Mesenteric fat pad (tissue), 1 donor: ENCODE results near the gene FAM171A1. TPM values are rescaled to one million over a fixed set of nuclear protein-coding genes. Genes with fewer than 3 reads are reported as not detected.
"Not testable (repeated sequence)": the region's sequence is repeated elsewhere in the genome, so short reads cannot be mapped to it uniquely, and the experiment has no call there.

Experiments
- DNase-seq: peaks from one replicate; pipeline ENCODE4 v3.0.0-alpha.2; 2020; ENCODE audit warnings: low spot score
- total RNA-seq: library from RNA; stranded (reverse); fragmentation: NEBNext Ultra II Directional; extraction: Animal tissue kit (Norgen Biotek cat#: 25700); gene quantifications from one replicate; pipeline ENCODE4 v1.2.1, GENCODE V29; 2021
- donor health status: DM: yes; HTN: yes; CAD: no.

FAM171A1 gene
- total RNA-seq, 1 donor from 2014 or later, result 36.2 TPM

- DNase-seq, result no peak
Observed at GRCh38 chr10:15295537-15296325, 75.4 kb downstream of the FAM171A1 start.

- no peak for DNase-seq
Observed at GRCh38 chr10:15293862-15294842, 76.9 kb downstream of the FAM171A1 start.

GRCh38 chr10:15290671-15291070, 80.4 kb downstream of the FAM171A1 start:
- no peak for DNase-seq

GRCh38 chr10:15290150-15290549, 80.9 kb downstream of the FAM171A1 start:
- DNase-seq, result no peak

- no peak for DNase-seq
Observed at GRCh38 chr10:15280974-15281373, 90.1 kb downstream of the FAM171A1 start.

- no peak for DNase-seq
Observed at GRCh38 chr10:15280462-15280861, 90.6 kb downstream of the FAM171A1 start.

GRCh38 chr10:15279236-15279635, 91.9 kb downstream of the FAM171A1 start:
- DNase-seq, result no peak

- no peak for DNase-seq
Observed at GRCh38 chr10:15278786-15279185, 92.3 kb downstream of the FAM171A1 start.

GRCh38 chr10:15276039-15276438, 95.0 kb downstream of the FAM171A1 start:
- DNase-seq, result not testable (repeated sequence)

- DNase-seq, result not testable (repeated sequence)
Observed at GRCh38 chr10:15269838-15270237, 101.3 kb downstream of the FAM171A1 start.

GRCh38 chr10:15267496-15267895, 103.6 kb downstream of the FAM171A1 start:
- peak; percentile 69 for DNase-seq

GRCh38 chr10:15266117-15266516, 105.0 kb downstream of the FAM171A1 start:
- DNase-seq, result no peak

- no peak for DNase-seq
Observed at GRCh38 chr10:15265558-15265957, 105.5 kb downstream of the FAM171A1 start.

- DNase-seq, result no peak
Observed at GRCh38 chr10:15265056-15265455, 106.0 kb downstream of the FAM171A1 start.

GRCh38 chr10:15263657-15264323, 107.3 kb downstream of the FAM171A1 start:
- DNase-seq, result no peak

GRCh38 chr10:15262036-15262713, 108.9 kb downstream of the FAM171A1 start:
- no peak for DNase-seq

GRCh38 chr10:15259136-15259535, 112.0 kb downstream of the FAM171A1 start:
- DNase-seq, result no peak

GRCh38 chr10:15258255-15258654, 112.8 kb downstream of the FAM171A1 start:
- no peak for DNase-seq

GRCh38 chr10:15255961-15256360, 115.1 kb downstream of the FAM171A1 start:
- no peak for DNase-seq

- DNase-seq, result no peak
Observed at GRCh38 chr10:15254808-15255648, 116.1 kb downstream of the FAM171A1 start.
